Lower lobe of right lung (tissue), 2 donors: Measurements from ENCODE around the gene GSS. TPM values are rescaled to one million over a fixed set of nuclear protein-coding genes. Genes with fewer than 3 reads are reported as not detected.

Source experiments
- ATAC-seq, 2 donors: fragments of 200-7000 bp; cut with Tn5 transposase; one replicate each; pipeline ENCODE4 v1.9.1; 2020 to 2022; ENCODE audit warnings: mild to moderate bottlenecking in 2 of 2, moderate library complexity in 2 of 2
- DNase-seq: peaks from one replicate; pipeline ENCODE4 v3.0.0-alpha.2; 2020
- H3K27ac ChIP-seq: fragments of 200-600 bp; one replicate; pipeline ENCODE4 v1.8.0; 2022
- H3K27me3 ChIP-seq: fragments of 200-600 bp; one replicate; pipeline ENCODE4 v1.8.0; 2022; ENCODE audit warnings: low read depth
- H3K36me3 ChIP-seq: fragments of 200-600 bp; one replicate; pipeline ENCODE4 v1.8.0; 2022; ENCODE audit warnings: mild to moderate bottlenecking
- H3K4me1 ChIP-seq: fragments of 200-600 bp; one replicate; pipeline ENCODE4 v1.8.0; 2022
- H3K4me3 ChIP-seq: fragments of 200-600 bp; one replicate; pipeline ENCODE4 v1.8.0; 2022; ENCODE audit warnings: mild to moderate bottlenecking
- H3K9me3 ChIP-seq: fragments of 200-600 bp; one replicate; pipeline ENCODE4 v1.8.0; 2022
- intact Hi-C: fragments of 100-400 bp; cut with DNase I; formaldehyde crosslinking; loops from one replicate; pipeline ENCODE4 v1.11.0; 2022
- total RNA-seq: library from RNA; stranded (reverse); fragmentation: NEBNext Ultra II Directional; extraction: Animal tissue kit (Norgen Biotek cat#: 25700); gene quantifications from one replicate; pipeline ENCODE4 v1.2.1, GENCODE V29; 2021
- TF ChIP-seq, protein P1 (sequence below): fragments of 200-600 bp; IDR thresholded peaks from one replicate; pipeline ENCODE4 v1.8.0; 2022; ENCODE audit warnings: antibody characterized with exemption, mild to moderate bottlenecking
- donor health status: DM: no; HTN: yes; CAD: no; lungs with severe emphysema.

Gene GSS
- total RNA-seq, 1 donor from 2014 or later = 28.8 TPM

DNA sequence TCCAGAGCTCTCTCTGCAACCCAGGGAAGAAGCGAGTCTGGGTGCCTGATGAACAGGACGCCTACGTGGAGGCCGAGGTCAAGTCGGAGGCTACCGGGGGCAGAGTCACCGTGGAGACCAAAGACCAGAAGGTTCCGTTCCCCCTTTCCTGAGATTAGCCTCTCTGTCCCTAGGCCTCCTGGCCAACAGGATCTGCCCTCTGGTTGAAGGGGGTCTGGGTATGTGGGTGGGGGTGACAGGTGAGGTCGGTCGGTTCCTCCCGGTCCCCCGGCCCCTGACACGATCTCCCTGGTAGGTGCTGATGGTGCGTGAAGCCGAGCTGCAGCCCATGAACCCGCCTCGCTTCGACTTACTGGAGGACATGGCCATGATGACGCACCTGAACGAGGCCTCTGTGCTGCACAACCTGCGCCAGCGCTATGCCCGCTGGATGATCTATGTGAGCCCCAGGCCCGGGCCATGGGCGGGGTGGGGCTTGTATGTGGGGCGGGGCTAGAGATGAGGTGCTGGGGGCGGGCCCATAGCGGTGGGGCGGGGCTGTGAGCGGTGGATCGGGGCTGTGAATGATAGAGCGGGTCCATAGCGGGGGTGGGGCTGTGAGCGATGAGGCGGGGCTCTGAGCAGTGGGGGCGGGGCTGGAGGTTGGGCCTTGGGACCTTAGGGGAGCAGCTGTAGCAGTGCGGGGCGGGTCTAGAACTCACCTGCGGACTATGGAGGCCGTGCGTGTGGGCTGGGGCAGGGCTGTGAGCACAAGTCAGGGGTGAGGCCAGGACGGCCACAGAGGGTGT is 24.0 kb upstream of the GSS start:
- ATAC-seq = peak; percentile 12 to 18
- Histone ChIP-seq H3K9me3 (no peaks in the 10 kb centered on the region), H3K27ac (no peak overlapping the region), H3K4me1 (peaks cover 6% of the 10 kb centered on the region), H3K4me3 (no peak overlapping the region), H3K27me3 (peaks cover 16% of the 10 kb centered on the region), H3K36me3 (no peaks in the 10 kb centered on the region)
- DNase-seq = no peak
- TF ChIP-seq, protein P1, sequence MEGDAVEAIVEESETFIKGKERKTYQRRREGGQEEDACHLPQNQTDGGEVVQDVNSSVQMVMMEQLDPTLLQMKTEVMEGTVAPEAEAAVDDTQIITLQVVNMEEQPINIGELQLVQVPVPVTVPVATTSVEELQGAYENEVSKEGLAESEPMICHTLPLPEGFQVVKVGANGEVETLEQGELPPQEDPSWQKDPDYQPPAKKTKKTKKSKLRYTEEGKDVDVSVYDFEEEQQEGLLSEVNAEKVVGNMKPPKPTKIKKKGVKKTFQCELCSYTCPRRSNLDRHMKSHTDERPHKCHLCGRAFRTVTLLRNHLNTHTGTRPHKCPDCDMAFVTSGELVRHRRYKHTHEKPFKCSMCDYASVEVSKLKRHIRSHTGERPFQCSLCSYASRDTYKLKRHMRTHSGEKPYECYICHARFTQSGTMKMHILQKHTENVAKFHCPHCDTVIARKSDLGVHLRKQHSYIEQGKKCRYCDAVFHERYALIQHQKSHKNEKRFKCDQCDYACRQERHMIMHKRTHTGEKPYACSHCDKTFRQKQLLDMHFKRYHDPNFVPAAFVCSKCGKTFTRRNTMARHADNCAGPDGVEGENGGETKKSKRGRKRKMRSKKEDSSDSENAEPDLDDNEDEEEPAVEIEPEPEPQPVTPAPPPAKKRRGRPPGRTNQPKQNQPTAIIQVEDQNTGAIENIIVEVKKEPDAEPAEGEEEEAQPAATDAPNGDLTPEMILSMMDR = no peak
- intact Hi-C loops = no loop called here

- Histone ChIP-seq H3K27me3 (peaks cover 8% of the 10 kb centered on the region), H3K36me3 (no peaks in the 10 kb centered on the region), H3K4me3 (no peak overlapping the region), H3K9me3 (no peaks in the 10 kb centered on the region), H3K27ac (no peak overlapping the region), H3K4me1 (no peaks in the 10 kb centered on the region)
- intact Hi-C loops = no loop called here
- TF ChIP-seq, protein P1 = no peak
- no peak for ATAC-seq
- no peak for DNase-seq
These were observed 22.6 kb upstream of the GSS start for GRCh38 chr20:34978092-34978744.

DNA sequence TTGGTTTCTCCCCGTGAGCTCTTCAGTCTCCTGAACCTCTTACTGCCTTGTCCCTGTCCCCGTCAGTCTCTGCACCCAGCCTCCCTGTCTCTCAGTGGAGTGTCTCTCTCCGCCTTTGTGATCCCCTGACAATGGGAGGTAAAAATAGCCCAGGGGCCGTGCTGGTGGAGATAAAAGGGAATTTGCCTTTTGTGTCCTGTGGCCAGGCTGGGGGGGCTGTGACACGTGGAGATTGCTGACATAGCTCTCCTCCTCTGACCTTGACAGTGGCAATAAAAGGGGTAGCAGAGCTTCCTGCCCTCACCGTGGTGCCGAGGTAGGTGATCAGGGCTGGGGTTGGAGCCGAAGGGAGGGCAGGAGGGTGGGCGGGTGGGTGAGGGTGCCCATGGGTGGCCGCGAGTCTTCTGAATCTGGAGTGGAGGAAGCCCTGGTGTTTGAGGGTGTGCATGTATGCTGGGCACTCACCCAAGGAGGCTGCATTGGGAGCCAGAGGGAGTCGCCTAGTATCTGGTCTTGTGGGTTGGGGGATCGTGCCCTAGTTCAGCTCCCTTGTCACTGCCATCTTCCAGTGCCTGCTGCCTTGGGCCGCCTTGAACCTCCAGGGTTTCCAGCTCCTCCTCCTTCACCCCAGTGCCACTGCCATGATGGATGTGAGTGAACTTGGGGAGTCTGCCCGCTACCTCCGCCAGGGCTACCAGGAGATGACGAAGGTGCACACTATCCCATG is 21.9 kb upstream of the GSS start:
- H3K36me3 ChIP-seq = no peaks in the 10 kb centered on the region
- ATAC-seq (no peak), DNase-seq (no peak)
- no peak overlapping the region for H3K4me3 ChIP-seq
- peaks cover 2% of the 10 kb centered on the region for H3K27me3 ChIP-seq
- TF ChIP-seq, protein P1 = no peak
- no peak overlapping the region for H3K27ac ChIP-seq
- intact Hi-C loops = no loop called here
- H3K9me3 ChIP-seq = no peaks in the 10 kb centered on the region
- H3K4me1 ChIP-seq = no peaks in the 10 kb centered on the region

GRCh38 chr20:34976286-34976685 is 20.7 kb upstream of the GSS start:
- intact Hi-C loops = no loop called here
- TF ChIP-seq, protein P1 = no peak
- Histone ChIP-seq H3K27ac (no peak overlapping the region), H3K36me3 (no peaks in the 10 kb centered on the region), H3K9me3 (no peaks in the 10 kb centered on the region), H3K4me3 (no peak overlapping the region), H3K27me3 (no peaks in the 10 kb centered on the region), H3K4me1 (no peaks in the 10 kb centered on the region)
- ATAC-seq (no peak), DNase-seq (no peak)

- H3K27me3 ChIP-seq = no peaks in the 10 kb centered on the region
- no peak overlapping the region for H3K27ac ChIP-seq
- ATAC-seq = no peak
- H3K9me3 ChIP-seq = no peaks in the 10 kb centered on the region
- H3K4me1 ChIP-seq = no peaks in the 10 kb centered on the region
- TF ChIP-seq, protein P1 = no peak
- no peak for DNase-seq
- no peaks in the 10 kb centered on the region for H3K36me3 ChIP-seq
- intact Hi-C loops = no loop called here
- no peak overlapping the region for H3K4me3 ChIP-seq
These were observed 18.6 kb upstream of the GSS start for GRCh38 chr20:34974246-34974645.
